Astrocyte (in vitro differentiated cells and primary cell): ENCODE measurements around the gene HDDC2.

Source experiments
- CTCF ChIP-seq: IDR thresholded peaks from 2 replicates; pipeline ENCODE4 v1.5.1; 2011; ENCODE audit warnings: low read depth, mild to moderate bottlenecking, inconsistent platforms, low read length, moderate library complexity; ENCODE audit not compliant: insufficient read depth
- EZH2 ChIP-seq: IDR thresholded peaks from 2 replicates; pipeline ENCODE4 v1.6.1; 2012; ENCODE audit warnings: mild to moderate bottlenecking, low read length, inconsistent platforms; ENCODE audit not compliant: insufficient read depth

- TF ChIP-seq CTCF (no peak), EZH2 (no peak)
Observed at GRCh38 chr6:125277838-125278237, 23.9 kb downstream of the HDDC2 start.
